Posterior cingulate gyrus (tissue), 11 donors: ENCODE measurements around the gene TMEM141.

Experiments
- DNase-seq, 10 donors: peaks; one replicate each; pipeline versions ENCODE4 v3.0.0 to v3.0.0-alpha.2; 2020 to 2021; ENCODE audit warnings: mixed read lengths in 3 of 10
- intact Hi-C: fragments of 100-400 bp; cut with DNase I; formaldehyde crosslinking; loops from one replicate; pipeline ENCODE4 v1.15.1; 2023

Gene TMEM141

DNA sequence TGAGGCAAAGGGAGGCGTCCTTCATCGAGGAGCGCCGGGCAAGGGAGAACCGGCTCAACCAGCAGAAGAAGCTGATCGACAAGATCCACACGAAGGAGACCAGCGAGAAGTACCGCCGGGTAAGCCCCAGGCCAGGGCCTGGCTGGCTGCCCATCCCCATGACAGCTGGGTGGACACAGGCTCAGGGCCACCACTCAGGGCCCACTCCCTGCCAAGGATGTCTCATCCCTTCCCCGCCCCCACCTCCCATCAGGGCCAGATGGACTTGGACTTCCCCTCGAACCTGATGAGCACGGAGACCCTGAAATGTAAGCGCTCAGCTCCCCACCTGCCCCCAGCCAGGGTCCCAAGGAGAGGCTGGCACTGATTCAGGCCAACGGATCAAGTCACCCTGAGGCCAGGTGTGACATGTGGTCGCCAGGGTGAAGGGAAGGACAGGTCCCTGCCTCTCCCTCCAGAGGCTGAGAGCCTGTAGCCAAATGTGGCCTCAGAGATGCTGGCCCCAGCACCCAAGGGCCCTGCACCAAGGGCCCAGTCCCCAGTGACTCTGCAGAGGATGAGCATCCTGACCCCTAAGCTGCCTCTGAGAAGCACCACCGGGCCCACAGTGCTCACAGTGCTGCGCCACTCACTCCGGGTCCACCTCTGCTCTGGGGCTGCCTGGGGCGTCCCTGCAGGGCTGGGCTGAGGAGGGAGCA lies 13.5 kb downstream of the TMEM141 start:
- peak in 3 of 10 donors; percentile 63 to 72 (median 67) for DNase-seq
- intact Hi-C loops: loop anchor here (5.0 kb wide), 1 partner anchor 38 kb away; the partner anchor contains the start of gene AJM1

GRCh38 chr9:136805207-136805740 lies 14.1 kb downstream of the TMEM141 start:
- peak in 3 of 10 donors; percentile 28 to 57 (median 46) for DNase-seq
- intact Hi-C loops: loop anchor here (5.0 kb wide), 1 partner anchor 37 kb away; the partner anchor contains the start of gene AJM1

- DNase-seq: peak in 4 of 10 donors; percentile 19 to 77 (median 62)
- intact Hi-C loops: loop anchor here (5.0 kb wide), 1 partner anchor 36 kb away; the partner anchor contains the start of gene AJM1
Observed at GRCh38 chr9:136806067-136806466, 14.9 kb downstream of the TMEM141 start.

GRCh38 chr9:136806631-136807201 lies 15.6 kb downstream of the TMEM141 start:
- intact Hi-C loops: loop anchor here (5.0 kb wide), 1 partner anchor 36 kb away; the partner anchor contains the start of gene AJM1
- peak in 4 of 10 donors; percentile 22 to 70 (median 64) for DNase-seq

- peak; percentile 49 to 94 (median 66) for DNase-seq
- intact Hi-C loops: loop anchor here (5.0 kb wide), 1 partner anchor 35 kb away; the partner anchor contains the start of gene AJM1
Observed at GRCh38 chr9:136807281-136808074, 16.3 kb downstream of the TMEM141 start, which contains the start of gene RABL6. Gene RABL6, plus strand, starts transcription at chr9:136807948. Its CDS starts 249 bp downstream, at chr9:136808197.

DNA sequence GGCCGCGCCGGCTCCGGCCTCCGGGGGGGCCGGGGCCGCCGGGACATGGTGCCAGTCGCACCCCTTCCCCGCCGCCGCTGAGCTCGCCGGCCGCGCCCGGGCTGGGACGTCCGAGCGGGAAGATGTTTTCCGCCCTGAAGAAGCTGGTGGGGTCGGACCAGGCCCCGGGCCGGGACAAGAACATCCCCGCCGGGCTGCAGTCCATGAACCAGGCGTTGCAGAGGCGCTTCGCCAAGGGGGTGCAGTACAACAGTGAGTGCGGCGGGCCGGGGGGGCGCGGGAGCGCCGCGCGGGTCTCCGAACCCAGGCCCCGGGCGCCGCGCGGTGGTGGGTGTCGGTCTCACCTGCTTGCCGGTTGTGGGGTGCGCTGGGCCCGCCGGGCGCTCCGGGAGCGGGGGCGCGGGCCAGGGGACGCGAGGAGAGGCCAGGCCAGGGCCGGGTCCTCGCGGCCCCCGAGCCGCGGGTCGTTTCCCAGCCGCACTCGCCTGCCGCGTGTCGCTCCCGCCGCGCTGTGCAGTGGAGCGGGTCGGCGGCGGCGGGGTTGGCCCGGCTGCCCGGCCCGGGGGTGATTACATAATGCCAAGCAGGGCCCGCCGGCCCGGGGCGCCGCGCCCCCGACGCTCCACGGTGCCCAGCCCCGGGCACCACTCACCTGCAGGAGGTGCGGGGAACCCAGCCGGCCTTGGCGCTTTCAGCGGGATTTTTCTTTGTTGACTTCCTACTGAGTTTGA lies 17.1 kb downstream of the TMEM141 start:
- intact Hi-C loops: loop anchor here (5.0 kb wide), 1 partner anchor 34 kb away; the partner anchor contains the start of gene AJM1
- DNase-seq: peak in 5 of 10 donors; percentile 31 to 89 (median 74)

- no peak for DNase-seq
- intact Hi-C loops: loop anchor here (5.0 kb wide), 1 partner anchor 34 kb away; the partner anchor contains the start of gene AJM1
Observed at GRCh38 chr9:136808806-136809158, 17.6 kb downstream of the TMEM141 start.

- peak in 1 of 10 donors; percentile 57 for DNase-seq
- intact Hi-C loops: no loop called here
Observed at GRCh38 chr9:136814725-136815421, 23.7 kb downstream of the TMEM141 start.

- intact Hi-C loops: no loop called here
- no peak for DNase-seq
Observed at GRCh38 chr9:136815422-136815782, 24.3 kb downstream of the TMEM141 start.

DNA sequence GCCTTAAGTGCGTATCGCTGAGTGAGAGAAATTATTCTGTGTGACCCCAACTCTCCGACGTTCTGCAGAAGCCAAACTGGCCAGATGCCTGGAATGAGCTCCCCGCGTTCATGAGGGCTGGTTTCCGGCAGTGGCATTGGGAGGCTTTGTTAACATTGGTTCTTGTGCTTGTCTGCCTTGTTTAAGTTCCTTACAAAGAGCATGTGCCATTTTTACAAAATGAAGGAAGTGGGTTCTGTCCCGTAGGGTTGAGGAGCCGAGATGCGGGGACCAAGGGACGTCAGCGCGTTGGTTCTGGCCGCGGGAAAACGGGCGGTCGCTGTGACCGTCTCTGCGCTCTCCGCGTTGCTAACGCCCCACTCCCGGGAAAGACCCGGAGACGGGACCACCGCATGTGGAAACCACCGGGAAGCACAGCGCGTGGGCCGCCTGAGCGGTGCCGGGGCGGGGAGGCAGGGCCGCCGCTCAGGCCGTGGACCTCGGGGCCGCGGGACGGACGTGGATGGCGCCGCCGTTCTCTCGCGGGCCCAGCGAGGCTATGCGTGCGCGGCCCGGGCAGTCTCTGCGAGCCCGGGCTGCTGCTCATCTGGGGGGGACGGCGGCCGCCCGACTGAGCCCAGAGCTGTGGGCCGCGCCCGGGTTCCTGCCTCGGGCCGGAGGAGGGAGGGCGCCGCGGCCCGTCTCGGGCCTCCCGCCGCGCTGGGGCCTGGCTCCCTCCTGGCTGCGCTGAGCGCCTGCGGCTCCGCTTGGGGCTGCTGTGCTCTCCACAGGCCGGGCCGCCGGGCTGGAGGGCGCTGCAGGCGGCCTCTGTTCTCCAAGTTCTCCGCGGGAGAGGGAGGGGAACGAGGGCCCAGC lies 30.1 kb downstream of the TMEM141 start:
- peak in 4 of 10 donors; percentile 39 to 79 (median 72) for DNase-seq
- intact Hi-C loops: no loop called here

GRCh38 chr9:136821826-136822544 lies 30.8 kb downstream of the TMEM141 start:
- intact Hi-C loops: no loop called here
- DNase-seq: peak in 1 of 10 donors; percentile 60

DNA sequence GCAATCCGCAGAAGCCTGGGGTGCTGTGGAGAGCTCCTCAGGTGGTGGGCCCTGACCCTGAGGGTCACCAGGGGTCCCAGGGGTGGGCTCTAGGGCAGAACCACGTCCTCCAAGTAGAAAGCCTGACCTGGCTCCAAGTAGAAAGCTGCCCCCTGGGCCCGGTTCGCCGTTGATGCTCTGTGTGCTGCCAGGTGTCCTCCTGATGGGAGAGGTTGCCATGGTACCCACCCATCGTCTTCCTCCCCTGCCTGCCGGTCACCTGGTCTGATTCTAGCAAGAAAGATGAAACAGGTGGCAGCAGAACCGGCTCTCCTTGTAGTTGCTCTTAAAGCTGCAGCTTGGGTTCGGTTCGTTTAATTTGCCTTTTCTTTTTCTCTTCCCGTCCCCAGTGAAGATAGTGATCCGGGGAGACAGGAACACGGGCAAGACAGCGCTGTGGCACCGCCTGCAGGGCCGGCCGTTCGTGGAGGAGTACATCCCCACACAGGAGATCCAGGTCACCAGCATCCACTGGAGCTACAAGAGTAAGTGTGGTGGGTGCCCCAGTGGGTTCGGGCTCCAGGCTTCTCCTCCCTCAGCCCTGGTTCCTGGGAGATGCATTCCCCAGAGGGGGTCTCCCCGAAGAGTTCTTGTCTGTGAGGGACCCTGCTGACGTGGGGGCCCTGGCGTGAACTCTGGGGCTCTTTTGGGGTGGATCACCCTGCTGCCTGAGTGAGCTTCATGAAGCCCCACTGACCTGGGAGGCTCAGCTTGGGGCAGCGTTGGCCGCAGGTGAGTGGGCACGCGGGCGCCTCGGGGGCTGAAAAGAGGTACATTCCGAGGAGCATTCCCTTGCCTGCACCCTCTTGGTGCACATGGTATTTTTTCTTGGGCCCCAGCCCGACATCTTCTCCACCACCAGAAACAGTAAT lies 32.2 kb downstream of the TMEM141 start:
- peak in 3 of 10 donors; percentile 21 to 77 (median 72) for DNase-seq
- intact Hi-C loops: no loop called here

GRCh38 chr9:136824496-136825225 lies 33.5 kb downstream of the TMEM141 start:
- intact Hi-C loops: no loop called here
- DNase-seq: peak in 3 of 10 donors; percentile 5 to 84 (median 54)

GRCh38 chr9:136825295-136826187 lies 34.4 kb downstream of the TMEM141 start:
- intact Hi-C loops: no loop called here

DNA sequence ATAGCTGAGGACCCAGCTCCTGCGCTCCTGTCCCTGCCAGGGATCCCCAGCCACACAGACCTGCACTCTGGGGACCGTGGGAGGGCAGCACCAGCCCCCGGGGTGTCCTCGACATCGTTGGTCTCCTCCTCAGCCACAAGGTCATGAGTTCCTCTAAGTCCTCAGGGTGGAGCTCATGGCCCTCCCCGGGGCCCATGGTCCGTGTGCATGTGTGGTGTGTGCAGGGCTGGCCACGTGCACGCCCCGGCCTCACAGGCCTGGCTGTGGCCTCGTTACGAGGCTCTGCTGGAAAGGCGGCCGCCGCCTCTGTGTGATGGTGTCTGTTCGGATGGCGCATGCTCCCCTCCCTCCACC lies 35.0 kb downstream of the TMEM141 start:
- intact Hi-C loops: no loop called here
- DNase-seq: peak in 1 of 10 donors; percentile 78

More at GRCh38 chr9:136825295-136826187, 34.4 kb downstream of the TMEM141 start:
- peak in 2 of 10 donors; percentile 59 to 77 for DNase-seq
